Measurements from ENCODE around the gene DLX2. TPM values are rescaled to one million over a fixed set of nuclear protein-coding genes. Genes with fewer than 3 reads are reported as not detected.
"Not testable (repeated sequence)": the region's sequence is repeated elsewhere in the genome, so short reads cannot be mapped to it uniquely, and the experiment has no call there.

Gene DLX2
- total RNA-seq, 6 donors from 2014 or later = not detected

GRCh38 chr2:172120118-172120517 is 17.4 kb upstream of the DLX2 start:
- H3K36me3 ChIP-seq = no peaks in the 10 kb centered on the region
- H3K27me3 ChIP-seq = peaks cover 0 to 5% (median 0%) of the 10 kb centered on the region in 4 donors
- no peak overlapping the region for H3K27ac ChIP-seq
- ATAC-seq (ENCODE audit: low FRiP score in 2 of 2) = no peak
- H3K4me1 ChIP-seq = peaks cover 0 to 3% (median 0%) of the 10 kb centered on the region in 4 donors
- no peak for DNase-seq
- 52 to 64% methylated on average over 2 of the region's 2 CpGs for WGBS, 2 donors
- H3K4me3 ChIP-seq = no peak overlapping the region
- H3K9me3 ChIP-seq = no peaks in the 10 kb centered on the region
- no peak for TF ChIP-seq POLR2AphosphoS5 (IDR thresholded peaks at IDR 0.05)
- TF ChIP-seq EP300 (IDR thresholded peaks at IDR 0.05) = no peak
- TF ChIP-seq POLR2A (IDR thresholded peaks at IDR 0.05) = no peak
- no peak for TF ChIP-seq CTCF (IDR thresholded peaks at IDR 0.05)

DNA sequence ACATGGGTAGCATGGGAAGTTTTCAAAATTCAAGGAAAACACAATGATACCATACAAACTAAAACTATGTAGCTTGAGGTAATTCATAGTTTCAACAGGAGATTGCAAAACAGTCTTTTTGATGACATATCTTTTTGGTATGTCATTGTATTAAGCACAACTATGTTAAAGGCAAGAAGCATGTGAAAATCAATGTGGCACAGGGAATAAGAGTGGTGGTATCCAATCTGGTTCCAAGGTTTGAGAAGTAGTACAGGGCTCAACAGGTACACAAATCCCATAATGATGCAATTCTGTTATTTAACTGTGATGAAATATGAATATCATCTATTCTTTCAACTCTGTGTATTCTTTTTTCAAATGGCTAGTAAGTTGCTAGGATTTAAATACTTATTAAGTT is 16.4 kb upstream of the DLX2 start:
- H3K27ac ChIP-seq = no peak overlapping the region
- no peak for ATAC-seq (ENCODE audit: low FRiP score in 2 of 2)
- no peak for TF ChIP-seq CTCF (IDR thresholded peaks at IDR 0.05)
- TF ChIP-seq EP300 (IDR thresholded peaks at IDR 0.05) = no peak
- no peak for TF ChIP-seq POLR2A (IDR thresholded peaks at IDR 0.05)
- no peak for TF ChIP-seq POLR2AphosphoS5 (IDR thresholded peaks at IDR 0.05)
- no peak overlapping the region for H3K4me3 ChIP-seq
- peaks cover 0 to 5% (median 0%) of the 10 kb centered on the region in 4 donors for H3K27me3 ChIP-seq
- no peaks in the 10 kb centered on the region for H3K36me3 ChIP-seq
- no peak for DNase-seq
- H3K4me1 ChIP-seq = peaks cover 0 to 3% (median 0%) of the 10 kb centered on the region in 4 donors
- H3K9me3 ChIP-seq = no peaks in the 10 kb centered on the region

- Histone ChIP-seq H3K4me1 (peaks cover 0 to 3% (median 0%) of the 10 kb centered on the region in 4 donors), H3K36me3 (no peaks in the 10 kb centered on the region), H3K27me3 (peaks cover 0 to 5% (median 0%) of the 10 kb centered on the region in 4 donors), H3K9me3 (no peaks in the 10 kb centered on the region), H3K4me3 (no peak overlapping the region), H3K27ac (no peak overlapping the region)
- ATAC-seq (ENCODE audit: low FRiP score in 2 of 2) (no peak), DNase-seq (no peak)
- WGBS, 2 donors = 73 to 74% methylated on average over 5 of the region's 5 CpGs
- TF ChIP-seq POLR2AphosphoS5 (IDR thresholded peaks at IDR 0.05) = no peak
- no peak for TF ChIP-seq EP300 (IDR thresholded peaks at IDR 0.05)
- no peak for TF ChIP-seq POLR2A (IDR thresholded peaks at IDR 0.05)
- no peak for TF ChIP-seq CTCF (IDR thresholded peaks at IDR 0.05)
Measured at GRCh38 chr2:172116107-172116506, 13.4 kb upstream of the DLX2 start.

DNA sequence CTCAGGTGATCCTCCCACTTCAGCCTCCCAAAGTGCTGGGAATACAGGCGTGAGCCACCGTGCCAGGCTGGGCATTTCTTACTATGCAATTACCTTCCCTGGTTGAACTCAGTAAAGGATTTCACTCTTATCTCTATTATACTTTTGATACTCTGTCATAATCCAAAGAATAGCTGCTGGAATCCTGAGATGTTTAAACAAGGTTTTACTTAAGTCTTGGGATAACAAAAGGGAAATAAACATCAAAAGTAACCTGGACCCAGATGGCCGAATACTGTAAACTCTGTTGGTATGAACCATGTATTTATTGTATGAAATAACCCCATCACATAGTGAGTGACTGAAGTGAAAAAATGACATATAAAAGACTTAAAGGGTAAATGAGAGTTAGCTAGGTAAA is 11.9 kb upstream of the DLX2 start:
- no peaks in the 10 kb centered on the region for H3K36me3 ChIP-seq
- DNase-seq (no peak), ATAC-seq (ENCODE audit: low FRiP score in 2 of 2) (no peak)
- H3K4me1 ChIP-seq = peaks cover 0 to 3% (median 0%) of the 10 kb centered on the region in 4 donors
- WGBS, 2 donors = 73 to 83% methylated on average over 3 of the region's 3 CpGs
- H3K27ac ChIP-seq = no peak overlapping the region
- TF ChIP-seq POLR2A (IDR thresholded peaks at IDR 0.05) (no peak), CTCF (IDR thresholded peaks at IDR 0.05) (no peak), POLR2AphosphoS5 (IDR thresholded peaks at IDR 0.05) (no peak), EP300 (IDR thresholded peaks at IDR 0.05) (no peak)
- no peak overlapping the region for H3K4me3 ChIP-seq
- H3K27me3 ChIP-seq = peaks cover 0 to 5% (median 2%) of the 10 kb centered on the region in 4 donors
- H3K9me3 ChIP-seq = no peaks in the 10 kb centered on the region

DNA sequence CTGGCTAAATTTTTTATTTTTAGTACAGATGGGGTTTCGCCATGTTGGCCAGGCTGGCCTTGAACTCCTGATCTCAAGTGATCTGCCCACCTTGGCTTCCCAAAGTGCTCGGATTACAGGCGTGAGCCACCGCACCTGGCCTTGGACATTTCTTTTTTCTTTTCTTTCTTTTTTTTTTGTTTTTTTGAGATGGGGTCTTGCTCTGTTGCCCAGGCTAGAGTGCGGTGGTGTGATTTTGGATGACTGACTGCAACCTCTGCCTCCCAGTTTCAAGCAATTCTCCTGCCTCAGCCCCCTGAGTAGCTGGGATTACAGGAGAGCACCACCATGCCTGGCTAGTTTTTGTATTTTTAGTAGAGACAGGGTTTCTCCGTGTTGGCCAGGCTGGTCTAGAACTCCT is 11.5 kb upstream of the DLX2 start:
- H3K27ac ChIP-seq; H3K27me3 ChIP-seq; H3K4me1 ChIP-seq; H3K4me3 ChIP-seq; H3K36me3 ChIP-seq; H3K9me3 ChIP-seq; DNase-seq; ATAC-seq (ENCODE audit: low FRiP score in 2 of 2): not testable (repeated sequence)
- 92 to 93% methylated on average over 6 of the region's 6 CpGs for WGBS, 2 donors

All from upper lobe of left lung (tissue), 6 donors.